NCI-H2107 treated with DMSO at 0.1 percent for 48 hours (cell line): ENCODE data around the gene TMEM132C.
A peak's percentile ranks its signal among the peaks of the same experiment; 100 is the strongest.

Experiments used
- DNase-seq: peaks from one replicate; lab custom pipeline; 2025; ENCODE audit not compliant: unreplicated experiment; lab: John Stamatoyannopoulos, UW

The TMEM132C gene

GRCh38 chr12:128338386-128339125, 71.6 kb downstream of the TMEM132C start:
- no peak for DNase-seq

- DNase-seq = no peak
Measured at GRCh38 chr12:128339126-128339520, 72.2 kb downstream of the TMEM132C start.

GRCh38 chr12:128339631-128340030, 72.7 kb downstream of the TMEM132C start:
- DNase-seq = no peak

- DNase-seq = no peak
Measured at GRCh38 chr12:128353301-128353700, 86.3 kb downstream of the TMEM132C start.

GRCh38 chr12:128356547-128356946, 89.6 kb downstream of the TMEM132C start:
- no peak for DNase-seq

GRCh38 chr12:128361400-128361995, 94.5 kb downstream of the TMEM132C start:
- DNase-seq = no peak

GRCh38 chr12:128365032-128365431, 98.1 kb downstream of the TMEM132C start:
- no peak for DNase-seq

- DNase-seq = no peak
Measured at GRCh38 chr12:128365651-128366231, 98.8 kb downstream of the TMEM132C start.

GRCh38 chr12:128367961-128368360, 101.0 kb downstream of the TMEM132C start:
- DNase-seq = no peak

- no peak for DNase-seq
Measured at GRCh38 chr12:128381541-128381940, 114.6 kb downstream of the TMEM132C start.

- DNase-seq = no peak
Measured at GRCh38 chr12:128381946-128382345, 115.0 kb downstream of the TMEM132C start.

GRCh38 chr12:128382946-128383345, 116.0 kb downstream of the TMEM132C start:
- DNase-seq = no peak

GRCh38 chr12:128383357-128383937, 116.5 kb downstream of the TMEM132C start:
- DNase-seq = no peak

GRCh38 chr12:128385736-128386135, 118.8 kb downstream of the TMEM132C start:
- no peak for DNase-seq

GRCh38 chr12:128387811-128388422, 120.9 kb downstream of the TMEM132C start:
- peak; percentile 60 for DNase-seq

GRCh38 chr12:128388461-128389000, 121.6 kb downstream of the TMEM132C start:
- DNase-seq = peak; percentile 91

GRCh38 chr12:128393346-128393745, 126.4 kb downstream of the TMEM132C start:
- no peak for DNase-seq

- no peak for DNase-seq
Measured at GRCh38 chr12:128394137-128394536, 127.2 kb downstream of the TMEM132C start.

- DNase-seq = no peak
Measured at GRCh38 chr12:128399253-128399652, 132.3 kb downstream of the TMEM132C start.

- peak; percentile 71 for DNase-seq
Measured at GRCh38 chr12:128402486-128403243, 135.7 kb downstream of the TMEM132C start.

- no peak for DNase-seq
Measured at GRCh38 chr12:128408669-128409068, 141.7 kb downstream of the TMEM132C start.
